Upper lobe of left lung (tissue), 6 donors: ENCODE measurements around the gene MAEA. TPM values are rescaled to one million over a fixed set of nuclear protein-coding genes. Genes with fewer than 3 reads are reported as not detected.
"Not testable (repeated sequence)": the region's sequence is repeated elsewhere in the genome, so short reads cannot be mapped to it uniquely, and the experiment has no call there.

Source experiments
- ATAC-seq, 2 donors: fragments of 200-7000 bp; cut with Tn5 transposase; one replicate each; pipeline ENCODE4 v1.9.1; 2022; ENCODE audit warnings: mild to moderate bottlenecking in 2 of 2, moderate library complexity in 2 of 2; ENCODE audit not compliant: low FRiP score in 2 of 2
- DNase-seq, 2 donors: peaks; one replicate each; pipeline ENCODE4 v3.0.0-alpha.2; 2019 to 2020
- H3K27ac ChIP-seq, 4 donors: fragments of 200-600 bp; sonication (generic); one replicate each; pipeline ENCODE4 v1.5.1; 2016 to 2019
- H3K27me3 ChIP-seq, 4 donors: fragments of 200-600 bp; sonication (generic); one replicate each; pipeline ENCODE4 v1.5.1; 2017 to 2019
- H3K36me3 ChIP-seq, 4 donors: fragments of 200-600 bp; sonication (generic); one replicate each; pipeline ENCODE4 v1.5.1; 2016 to 2019
- H3K4me1 ChIP-seq, 4 donors: fragments of 200-600 bp; sonication (generic); one replicate each; pipeline ENCODE4 v1.5.1; 2018 to 2019
- H3K4me3 ChIP-seq, 4 donors: fragments of 200-600 bp; sonication (generic); one replicate each; pipeline ENCODE4 v1.5.1; 2017 to 2019; ENCODE audit warnings: mild to moderate bottlenecking in 2 of 4, moderate library complexity in 1 of 4
- H3K9me3 ChIP-seq, 4 donors: fragments of 200-600 bp; sonication (generic); one replicate each; pipeline ENCODE4 v1.5.1; 2018 to 2019
- CTCF ChIP-seq, 6 experiments: fragments of 450-650 bp in 4 of 6; fragments of 200-600 bp in 2 of 6; sonication (generic) in 2 of 6; IDR thresholded peaks; one replicate each; pipeline ENCODE4 v1.5.1; 2016 to 2019; ENCODE audit warnings: antibody characterized with exemption in 6 of 6
- EP300 ChIP-seq, 4 donors: sonication (generic); formaldehyde crosslinking; IDR thresholded peaks; one replicate each; pipeline ENCODE4 v1.5.1; 2017; ENCODE audit warnings: antibody characterized with exemption in 4 of 4, control low read depth in 2 of 4
- POLR2A ChIP-seq, 4 donors: fragments of 450-650 bp; IDR thresholded peaks; one replicate each; pipeline ENCODE4 v1.5.1; 2016 to 2017; ENCODE audit warnings: antibody characterized with exemption in 4 of 4, mild to moderate bottlenecking in 2 of 4
- POLR2AphosphoS5 ChIP-seq, 2 donors: sonication (generic); formaldehyde crosslinking; IDR thresholded peaks; one replicate each; pipeline ENCODE4 v1.5.1; 2017; ENCODE audit warnings: antibody characterized with exemption in 2 of 2
- WGBS, 2 donors: methylation state at CpG; one replicate each; pipeline ENCODE4 v1.1.5; 2017 to 2018; 5-methylcytosine and 5-hydroxymethylcytosine counted together
- total RNA-seq, 6 donors: library from RNA; depleted of rRNA in 4 of 6; stranded (reverse); fragments of >200 nt in 4 of 6; gene quantifications; one replicate each; pipeline versions ENCODE4 v1.1.0 to v1.2.1, GENCODE V29; 2016 to 2021
- donor health status: DM: no; HTN: no; CAD: no; lungs with moderate emphysema.
- donor health status: DM: no; HTN: yes; CAD: no; lungs with severe emphysema.

Gene MAEA
- total RNA-seq, 6 donors from 2014 or later, result 58.5 to 289 (median 73.0) TPM

DNA sequence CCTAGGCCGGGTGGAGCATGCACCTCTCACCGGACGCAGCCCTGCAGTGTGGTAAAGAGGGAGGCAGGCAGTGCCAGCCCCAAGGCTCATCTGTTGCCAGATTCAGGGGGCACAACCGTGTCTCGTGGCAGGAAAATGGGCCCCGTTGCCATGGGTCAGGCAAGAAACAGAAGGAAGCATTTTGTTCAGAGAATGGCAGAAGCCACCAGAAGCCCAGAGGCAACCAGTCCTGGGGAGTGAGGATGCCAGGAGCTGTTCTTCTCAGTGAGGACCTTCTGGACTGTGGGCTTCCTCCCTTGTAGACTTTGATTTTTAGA, 44.8 kb downstream of the MAEA start:
- WGBS, 2 donors, result 95 to 97% methylated on average over 6 of the region's 6 CpGs
- Histone ChIP-seq H3K4me3 (no peak overlapping the region), H3K9me3 (no peaks in the 10 kb centered on the region), H3K4me1 (peaks cover 0 to 4% (median 1%) of the 10 kb centered on the region in 4 donors), H3K27me3 (no peaks in the 10 kb centered on the region), H3K36me3 (peaks cover 26 to 73% (median 62%) of the 10 kb centered on the region in 4 donors), H3K27ac (peak overlapping the region in 2 of 4 donors; percentile 57 to 58)
- DNase-seq (no peak), ATAC-seq (no peak)
- no peak for TF ChIP-seq POLR2AphosphoS5 (IDR thresholded peaks at IDR 0.05)
- no peak for TF ChIP-seq CTCF (IDR thresholded peaks at IDR 0.05)
- TF ChIP-seq POLR2A (IDR thresholded peaks at IDR 0.05), result no peak
- TF ChIP-seq EP300 (IDR thresholded peaks at IDR 0.05), result no peak

DNA sequence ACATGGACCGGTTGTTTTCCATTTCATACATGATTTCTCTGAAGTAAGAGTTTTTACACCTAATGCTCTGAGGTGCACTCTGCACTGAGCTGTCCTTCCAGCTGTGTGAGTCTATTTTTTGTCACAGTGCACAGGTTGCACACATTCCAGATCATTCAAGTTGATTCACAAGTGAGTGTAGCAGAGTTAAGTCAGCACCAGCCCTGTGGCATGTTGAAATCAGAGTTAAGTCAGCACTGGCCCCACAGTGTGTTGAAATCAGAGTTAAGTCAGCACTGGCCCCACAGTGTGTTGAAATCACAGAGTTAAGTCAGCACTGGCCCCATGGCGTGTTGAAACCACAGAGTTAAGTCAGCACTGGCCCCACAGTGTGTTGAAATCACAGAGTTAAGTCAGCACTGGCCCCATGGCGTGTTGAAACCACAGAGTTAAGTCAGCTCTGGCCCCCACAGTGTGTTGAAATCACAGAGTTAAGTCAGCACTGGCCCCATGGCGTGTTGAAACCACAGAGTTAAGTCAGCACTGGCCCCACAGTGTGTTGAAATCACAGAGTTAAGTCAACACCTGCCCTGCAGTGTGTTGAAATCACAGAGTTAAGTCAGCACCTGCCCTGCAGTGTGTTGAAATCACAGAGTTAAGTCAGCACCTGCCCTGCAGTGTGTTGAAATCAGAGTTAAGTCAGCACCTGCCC, 45.6 kb downstream of the MAEA start:
- WGBS, 2 donors, result 86 to 93% methylated on average over 4 of the region's 4 CpGs
- not testable (repeated sequence) for DNase-seq, ATAC-seq, H3K4me1 ChIP-seq, H3K9me3 ChIP-seq, H3K4me3 ChIP-seq, H3K27me3 ChIP-seq
- peaks cover 23 to 75% (median 67%) of the 10 kb centered on the region in 4 donors for H3K36me3 ChIP-seq
- peak overlapping the region in 3 of 4 donors; percentile 46 to 57 (median 53) for H3K27ac ChIP-seq

GRCh38 chr4:1336088-1336491, 46.4 kb downstream of the MAEA start:
- TF ChIP-seq POLR2A (IDR thresholded peaks at IDR 0.05), result no peak
- 79 to 92% methylated on average over 6 to 7 of the region's 7 CpGs for WGBS, 2 donors
- peaks cover 26 to 80% (median 72%) of the 10 kb centered on the region in 4 donors for H3K36me3 ChIP-seq
- peaks cover 0 to 3% (median 0%) of the 10 kb centered on the region in 4 donors for H3K4me1 ChIP-seq
- H3K4me3 ChIP-seq, result no peak overlapping the region
- ATAC-seq (no peak), DNase-seq (peak in 1 of 2 donors; percentile 37)
- H3K27me3 ChIP-seq, result no peaks in the 10 kb centered on the region
- no peaks in the 10 kb centered on the region for H3K9me3 ChIP-seq
- peak overlapping the region in 3 of 4 donors; percentile 38 to 68 (median 66) for H3K27ac ChIP-seq

GRCh38 chr4:1337376-1337831, 47.7 kb downstream of the MAEA start:
- peaks cover 0 to 3% (median 0%) of the 10 kb centered on the region in 4 donors for H3K4me1 ChIP-seq
- H3K9me3 ChIP-seq, result no peaks in the 10 kb centered on the region
- ATAC-seq (peak in 1 of 2 donors; percentile 16), DNase-seq (no peak)
- 81 to 88% methylated on average over 11 of the region's 11 CpGs for WGBS, 2 donors
- TF ChIP-seq CTCF (IDR thresholded peaks at IDR 0.05) (no peak), EP300 (IDR thresholded peaks at IDR 0.05) (no peak), POLR2A (IDR thresholded peaks at IDR 0.05) (no peak), POLR2AphosphoS5 (IDR thresholded peaks at IDR 0.05) (no peak)
- H3K27me3 ChIP-seq, result no peaks in the 10 kb centered on the region
- H3K4me3 ChIP-seq, result no peak overlapping the region
- peak overlapping the region in 1 of 4 donors; percentile 68 for H3K27ac ChIP-seq
- peaks cover 31 to 80% (median 68%) of the 10 kb centered on the region in 4 donors for H3K36me3 ChIP-seq

DNA sequence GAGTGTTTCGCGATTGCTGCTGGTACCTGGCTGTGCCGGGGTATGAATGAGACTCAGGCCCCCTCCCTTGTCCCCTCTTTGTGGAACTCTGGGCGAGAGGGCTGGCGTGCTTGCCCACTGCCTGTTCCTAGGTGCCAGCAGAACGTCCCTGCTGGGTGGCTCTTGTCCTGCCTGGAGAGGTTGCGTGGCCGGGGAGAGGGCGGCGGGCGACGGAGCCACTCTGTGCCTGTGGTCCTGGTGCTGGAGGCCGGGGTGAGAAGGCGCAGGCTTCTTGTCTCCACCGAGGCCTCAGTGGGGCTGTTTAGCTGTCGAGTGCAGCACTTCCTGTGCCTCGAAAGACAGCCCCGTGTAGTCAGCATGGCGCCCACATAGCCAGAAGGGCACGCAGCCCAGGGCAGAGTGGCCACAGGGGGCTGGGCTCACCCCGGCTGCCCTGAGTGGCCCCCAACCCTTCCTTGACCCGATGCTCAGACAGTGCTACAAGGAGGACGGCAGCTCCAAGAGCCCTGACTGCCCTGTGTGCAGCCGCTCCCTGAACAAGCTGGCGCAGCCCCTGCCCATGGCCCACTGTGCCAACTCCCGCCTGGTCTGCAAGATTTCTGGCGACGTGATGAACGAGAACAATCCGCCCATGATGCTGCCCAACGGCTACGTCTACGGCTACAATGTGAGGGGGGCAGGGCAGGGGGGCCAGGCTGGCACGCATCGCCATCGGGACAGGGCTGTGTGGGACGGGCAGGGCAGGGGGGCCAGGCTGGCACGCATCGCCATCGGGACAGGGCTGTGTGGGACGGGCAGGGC, 48.5 kb downstream of the MAEA start:
- ATAC-seq, result no peak
- no peak for TF ChIP-seq POLR2A (IDR thresholded peaks at IDR 0.05)
- TF ChIP-seq CTCF (IDR thresholded peaks at IDR 0.05), result no peak
- TF ChIP-seq POLR2AphosphoS5 (IDR thresholded peaks at IDR 0.05), result no peak
- no peak for TF ChIP-seq EP300 (IDR thresholded peaks at IDR 0.05)
- Histone ChIP-seq H3K4me1 (peaks cover 0 to under 1% (median 0%) of the 10 kb centered on the region in 4 donors), H3K9me3 (no peaks in the 10 kb centered on the region), H3K27ac (no peak overlapping the region), H3K27me3 (no peaks in the 10 kb centered on the region), H3K36me3 (peaks cover 31 to 73% (median 62%) of the 10 kb centered on the region in 4 donors), H3K4me3 (no peak overlapping the region)
- DNase-seq, result peak in 1 of 2 donors; percentile 60
- WGBS, 2 donors, result 97 to 100% methylated on average over 3 to 40 of the region's 41 CpGs
